ENCODE measurements around the gene RPL10A. TPM values are rescaled to one million over a fixed set of nuclear protein-coding genes. Genes with fewer than 3 reads are reported as not detected.

Gene RPL10A
- total and polyA plus RNA-seq, 2 of the 13 experiments (the other 11 are each of a cell fraction or from before 2014, with no cell fraction given) = 1,854 to 2,726 TPM

DNA sequence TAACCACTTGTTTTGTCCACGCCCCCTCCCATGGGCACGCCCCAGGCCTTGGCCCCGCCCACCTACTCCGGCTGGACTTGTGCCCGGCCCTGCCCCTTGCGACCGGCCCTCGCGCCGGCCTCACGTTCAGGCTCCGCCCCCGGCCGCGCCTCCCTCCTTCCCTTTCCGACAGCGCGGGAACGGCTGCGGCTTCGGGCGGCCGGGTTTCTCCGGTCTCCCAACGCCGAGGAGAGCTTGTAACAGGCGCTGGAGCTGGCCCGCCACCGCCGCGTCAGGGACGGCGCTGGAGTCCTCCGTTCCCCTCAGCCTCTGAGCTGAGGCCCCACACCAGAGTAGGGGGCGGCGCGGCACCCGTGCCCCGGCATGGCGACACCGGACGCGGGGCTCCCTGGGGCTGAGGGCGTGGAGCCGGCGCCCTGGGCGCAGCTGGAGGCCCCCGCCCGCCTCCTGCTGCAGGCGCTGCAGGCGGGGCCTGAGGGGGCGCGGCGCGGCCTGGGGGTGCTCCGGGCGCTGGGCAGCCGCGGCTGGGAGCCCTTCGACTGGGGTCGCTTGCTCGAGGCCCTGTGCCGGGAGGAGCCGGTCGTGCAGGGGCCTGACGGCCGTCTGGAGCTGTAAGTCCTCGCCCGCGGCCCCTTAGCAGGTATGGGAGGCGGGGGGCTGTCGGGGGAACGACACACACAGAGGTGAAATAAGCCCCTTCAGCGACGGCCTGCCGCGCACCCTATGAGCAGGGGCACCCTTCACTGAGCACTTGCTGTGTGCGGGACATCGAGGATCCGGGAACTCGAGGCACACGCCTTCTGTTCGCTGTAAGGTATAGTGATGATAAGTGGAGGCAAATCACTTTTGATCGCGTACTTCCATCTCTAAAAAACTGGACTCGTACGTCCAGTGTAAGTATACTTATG is 15.8 kb upstream of the RPL10A start, which contains the start of gene FANCE (continued):
- TF ChIP-seq, protein P1, sequence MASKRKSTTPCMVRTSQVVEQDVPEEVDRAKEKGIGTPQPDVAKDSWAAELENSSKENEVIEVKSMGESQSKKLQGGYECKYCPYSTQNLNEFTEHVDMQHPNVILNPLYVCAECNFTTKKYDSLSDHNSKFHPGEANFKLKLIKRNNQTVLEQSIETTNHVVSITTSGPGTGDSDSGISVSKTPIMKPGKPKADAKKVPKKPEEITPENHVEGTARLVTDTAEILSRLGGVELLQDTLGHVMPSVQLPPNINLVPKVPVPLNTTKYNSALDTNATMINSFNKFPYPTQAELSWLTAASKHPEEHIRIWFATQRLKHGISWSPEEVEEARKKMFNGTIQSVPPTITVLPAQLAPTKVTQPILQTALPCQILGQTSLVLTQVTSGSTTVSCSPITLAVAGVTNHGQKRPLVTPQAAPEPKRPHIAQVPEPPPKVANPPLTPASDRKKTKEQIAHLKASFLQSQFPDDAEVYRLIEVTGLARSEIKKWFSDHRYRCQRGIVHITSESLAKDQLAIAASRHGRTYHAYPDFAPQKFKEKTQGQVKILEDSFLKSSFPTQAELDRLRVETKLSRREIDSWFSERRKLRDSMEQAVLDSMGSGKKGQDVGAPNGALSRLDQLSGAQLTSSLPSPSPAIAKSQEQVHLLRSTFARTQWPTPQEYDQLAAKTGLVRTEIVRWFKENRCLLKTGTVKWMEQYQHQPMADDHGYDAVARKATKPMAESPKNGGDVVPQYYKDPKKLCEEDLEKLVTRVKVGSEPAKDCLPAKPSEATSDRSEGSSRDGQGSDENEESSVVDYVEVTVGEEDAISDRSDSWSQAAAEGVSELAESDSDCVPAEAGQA (IDR thresholded peaks at IDR 0.05; ENCODE audit: low read depth) = peak; percentile 76; the same call in 1 of the 2 replicates
- TF ChIP-seq, protein P1 (CRISPR knock-in tag; IDR thresholded peaks at IDR 0.05; ENCODE audit: borderline replicate concordance) = no peak; the same call in 1 of the 2 replicates
- TF ChIP-seq ZNF354B (CRISPR knock-in tag; IDR thresholded peaks at IDR 0.05) = peak; percentile 84; the same call in 1 of the 2 replicates
- TF ChIP-seq NR2F1 (CRISPR knock-in tag; IDR thresholded peaks at IDR 0.05) = no peak
- peak; percentile 48; the same call in 1 of the 2 replicates for TF ChIP-seq SP2 (CRISPR knock-in tag; IDR thresholded peaks at IDR 0.05)
- TF ChIP-seq SALL1 (CRISPR knock-in tag; IDR thresholded peaks at IDR 0.05) = peak; percentile 89
- TF ChIP-seq, protein P2, sequence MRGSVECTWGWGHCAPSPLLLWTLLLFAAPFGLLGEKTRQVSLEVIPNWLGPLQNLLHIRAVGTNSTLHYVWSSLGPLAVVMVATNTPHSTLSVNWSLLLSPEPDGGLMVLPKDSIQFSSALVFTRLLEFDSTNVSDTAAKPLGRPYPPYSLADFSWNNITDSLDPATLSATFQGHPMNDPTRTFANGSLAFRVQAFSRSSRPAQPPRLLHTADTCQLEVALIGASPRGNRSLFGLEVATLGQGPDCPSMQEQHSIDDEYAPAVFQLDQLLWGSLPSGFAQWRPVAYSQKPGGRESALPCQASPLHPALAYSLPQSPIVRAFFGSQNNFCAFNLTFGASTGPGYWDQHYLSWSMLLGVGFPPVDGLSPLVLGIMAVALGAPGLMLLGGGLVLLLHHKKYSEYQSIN (CRISPR knock-in tag; IDR thresholded peaks at IDR 0.05; ENCODE audit: borderline replicate concordance) = no peak
- TF ChIP-seq, protein P3, sequence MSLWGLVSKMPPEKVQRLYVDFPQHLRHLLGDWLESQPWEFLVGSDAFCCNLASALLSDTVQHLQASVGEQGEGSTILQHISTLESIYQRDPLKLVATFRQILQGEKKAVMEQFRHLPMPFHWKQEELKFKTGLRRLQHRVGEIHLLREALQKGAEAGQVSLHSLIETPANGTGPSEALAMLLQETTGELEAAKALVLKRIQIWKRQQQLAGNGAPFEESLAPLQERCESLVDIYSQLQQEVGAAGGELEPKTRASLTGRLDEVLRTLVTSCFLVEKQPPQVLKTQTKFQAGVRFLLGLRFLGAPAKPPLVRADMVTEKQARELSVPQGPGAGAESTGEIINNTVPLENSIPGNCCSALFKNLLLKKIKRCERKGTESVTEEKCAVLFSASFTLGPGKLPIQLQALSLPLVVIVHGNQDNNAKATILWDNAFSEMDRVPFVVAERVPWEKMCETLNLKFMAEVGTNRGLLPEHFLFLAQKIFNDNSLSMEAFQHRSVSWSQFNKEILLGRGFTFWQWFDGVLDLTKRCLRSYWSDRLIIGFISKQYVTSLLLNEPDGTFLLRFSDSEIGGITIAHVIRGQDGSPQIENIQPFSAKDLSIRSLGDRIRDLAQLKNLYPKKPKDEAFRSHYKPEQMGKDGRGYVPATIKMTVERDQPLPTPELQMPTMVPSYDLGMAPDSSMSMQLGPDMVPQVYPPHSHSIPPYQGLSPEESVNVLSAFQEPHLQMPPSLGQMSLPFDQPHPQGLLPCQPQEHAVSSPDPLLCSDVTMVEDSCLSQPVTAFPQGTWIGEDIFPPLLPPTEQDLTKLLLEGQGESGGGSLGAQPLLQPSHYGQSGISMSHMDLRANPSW (CRISPR knock-in tag; IDR thresholded peaks at IDR 0.05; ENCODE audit: borderline replicate concordance) = no peak
- TF ChIP-seq ZNF709 (CRISPR knock-in tag; IDR thresholded peaks at IDR 0.05) = 0 out of 2 replicates have a peak, but pooled peaks have one; percentile 56
- TF ChIP-seq TEAD3 (CRISPR knock-in tag; optimal IDR thresholded peaks at IDR 0.05; ENCODE audit: borderline replicate concordance) = no peak
- TF ChIP-seq ATF7-NPFF (CRISPR knock-in tag; IDR thresholded peaks at IDR 0.05; ENCODE audit: low read depth) = peak; percentile 95
- no peak for TF ChIP-seq MZF1 (CRISPR knock-in tag; IDR thresholded peaks at IDR 0.05; ENCODE audit: borderline replicate concordance)
- no peak; the same call in 1 of the 2 replicates for TF ChIP-seq EEA1 (CRISPR knock-in tag; IDR thresholded peaks at IDR 0.05; ENCODE audit: borderline replicate concordance)
- TF ChIP-seq, protein P4, sequence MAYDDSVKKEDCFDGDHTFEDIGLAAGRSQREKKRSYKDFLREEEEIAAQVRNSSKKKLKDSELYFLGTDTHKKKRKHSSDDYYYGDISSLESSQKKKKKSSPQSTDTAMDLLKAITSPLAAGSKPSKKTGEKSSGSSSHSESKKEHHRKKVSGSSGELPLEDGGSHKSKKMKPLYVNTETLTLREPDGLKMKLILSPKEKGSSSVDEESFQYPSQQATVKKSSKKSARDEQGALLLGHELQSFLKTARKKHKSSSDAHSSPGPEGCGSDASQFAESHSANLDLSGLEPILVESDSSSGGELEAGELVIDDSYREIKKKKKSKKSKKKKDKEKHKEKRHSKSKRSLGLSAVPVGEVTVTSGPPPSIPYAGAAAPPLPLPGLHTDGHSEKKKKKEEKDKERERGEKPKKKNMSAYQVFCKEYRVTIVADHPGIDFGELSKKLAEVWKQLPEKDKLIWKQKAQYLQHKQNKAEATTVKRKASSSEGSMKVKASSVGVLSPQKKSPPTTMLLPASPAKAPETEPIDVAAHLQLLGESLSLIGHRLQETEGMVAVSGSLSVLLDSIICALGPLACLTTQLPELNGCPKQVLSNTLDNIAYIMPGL (CRISPR knock-in tag; IDR thresholded peaks at IDR 0.05; ENCODE audit: borderline replicate concordance in 1 of 2, low read depth in 1 of 2) = 0 out of 4 replicates have a peak, but pooled peaks of 1 of the 2 experiments have one; percentile 39
- no peak; the same call in 1 of the 2 replicates for TF ChIP-seq CBX5 (CRISPR knock-in tag; IDR thresholded peaks at IDR 0.05; ENCODE audit: borderline replicate concordance)
